Fibroblast of mammary gland (primary cell): ENCODE measurements around the gene TTLL13.
"Not testable (repeated sequence)": the region's sequence is repeated elsewhere in the genome, so short reads cannot be mapped to it uniquely, and the experiment has no call there.

Experiments used
- DNase-seq: peaks from one replicate; pipeline ENCODE4 v3.0.0-alpha.2; 2010; ENCODE audit warnings: low read depth
- H3K4me3 ChIP-seq: 2 replicates; pipeline ENCODE4 v1.5.1; 2011; ENCODE audit warnings: low read depth, mild to moderate bottlenecking, low read length, moderate library complexity; ENCODE audit not compliant: control insufficient read depth
- CTCF ChIP-seq: conservative IDR thresholded peaks from 2 replicates; pipeline ENCODE4 v1.5.1; 2011; ENCODE audit warnings: low read depth, low read length, inconsistent platforms; ENCODE audit not compliant: control insufficient read depth, insufficient read depth

Gene TTLL13

DNA sequence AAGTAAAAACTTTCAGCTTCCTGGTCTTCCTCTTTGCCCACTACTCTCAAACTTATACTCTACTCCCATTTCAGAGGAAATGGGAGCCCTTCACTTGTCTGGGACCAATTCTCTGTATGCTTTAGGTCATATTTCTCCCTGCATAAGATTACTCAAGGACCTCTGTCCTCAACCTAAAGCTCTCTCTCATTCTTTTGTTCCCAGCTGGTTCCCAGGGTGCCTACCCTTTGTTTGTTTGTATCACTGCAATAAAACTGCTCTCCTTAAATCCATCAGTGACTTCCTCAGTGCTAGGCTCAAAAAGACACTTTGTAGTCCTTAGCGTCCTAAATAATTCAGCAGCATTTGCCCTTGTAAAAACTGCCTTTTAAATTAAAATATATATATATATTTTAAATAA is 19.1 kb downstream of the TTLL13 start:
- TF ChIP-seq CTCF = no peak
- no peak overlapping the region for H3K4me3 ChIP-seq

GRCh38 chr15:90270502-90271150 is 21.3 kb downstream of the TTLL13 start:
- no peak overlapping the region for H3K4me3 ChIP-seq
- DNase-seq = no peak
- TF ChIP-seq CTCF = no peak

More for the DNA sequence above, 19.1 kb downstream of the TTLL13 start:
- no peak for DNase-seq

GRCh38 chr15:90271459-90272166 is 22.3 kb downstream of the TTLL13 start:
- H3K4me3 ChIP-seq = no peak overlapping the region
- TF ChIP-seq CTCF = no peak
- no peak for DNase-seq

GRCh38 chr15:90278467-90278866 is 29.1 kb downstream of the TTLL13 start:
- not testable (repeated sequence) for DNase-seq, H3K4me3 ChIP-seq

DNA sequence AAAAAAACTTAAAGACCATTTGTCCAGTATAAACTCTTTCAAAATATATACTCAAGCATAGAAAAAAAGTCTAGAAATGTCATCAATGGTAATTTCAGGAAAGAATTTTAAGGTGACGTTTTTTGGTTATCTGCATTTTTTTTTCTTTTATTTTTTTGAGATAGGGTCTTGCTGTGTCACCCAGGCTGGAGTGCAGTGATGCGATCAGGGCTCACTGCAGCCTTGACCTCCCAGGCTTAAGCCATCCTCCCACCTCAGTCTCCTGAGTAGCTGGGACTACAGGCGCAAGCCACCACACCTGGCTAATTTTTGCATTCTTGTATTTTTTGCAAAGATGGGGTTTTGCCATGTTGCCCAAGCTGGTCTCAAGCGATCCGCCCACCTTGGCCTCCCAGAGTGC is 31.4 kb downstream of the TTLL13 start:
- DNase-seq = not testable (repeated sequence)

DNA sequence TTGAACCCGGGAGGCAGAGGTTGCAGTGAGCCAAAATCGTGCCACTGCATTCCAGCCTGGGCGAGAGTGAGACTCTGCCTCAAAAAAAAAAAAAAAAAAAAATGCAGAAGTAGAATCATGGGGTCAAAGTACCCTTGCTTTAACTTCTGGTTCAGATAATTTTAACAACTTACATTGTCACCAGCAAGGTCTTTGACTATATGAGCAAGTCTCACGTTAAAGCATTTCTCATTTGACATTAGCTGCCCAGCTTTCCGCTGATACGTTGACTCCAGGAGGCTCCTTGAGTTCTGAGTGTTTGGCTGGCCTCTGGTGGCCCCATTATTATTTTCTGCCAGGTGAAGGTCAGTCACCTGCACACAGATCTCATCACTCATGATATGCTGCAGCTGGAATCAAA is 32.3 kb downstream of the TTLL13 start:
- not testable (repeated sequence) for H3K4me3 ChIP-seq, DNase-seq

More for the DNA sequence above, 31.4 kb downstream of the TTLL13 start:
- not testable (repeated sequence) for H3K4me3 ChIP-seq

DNA sequence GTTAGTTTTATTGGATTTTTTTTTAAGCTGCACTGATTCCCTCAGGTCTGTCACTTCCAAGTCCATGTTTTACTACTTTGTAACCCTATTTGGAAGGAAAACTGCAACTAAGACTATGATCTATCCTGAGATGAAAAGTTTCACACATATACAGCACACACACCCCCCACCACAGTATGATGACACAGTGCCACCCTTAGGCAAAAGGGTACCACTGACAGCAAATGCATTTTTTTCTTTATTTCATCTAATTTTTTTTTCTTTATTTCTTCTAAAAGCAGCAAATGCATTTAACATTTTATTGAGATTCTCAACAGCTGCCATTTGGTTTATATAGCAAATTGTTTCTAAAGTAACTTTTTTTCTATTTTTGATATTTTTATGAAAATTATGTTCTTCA is 37.3 kb downstream of the TTLL13 start:
- H3K4me3 ChIP-seq = no peak overlapping the region
- DNase-seq = peak; percentile 50
- peak; percentile 43 for TF ChIP-seq CTCF

DNA sequence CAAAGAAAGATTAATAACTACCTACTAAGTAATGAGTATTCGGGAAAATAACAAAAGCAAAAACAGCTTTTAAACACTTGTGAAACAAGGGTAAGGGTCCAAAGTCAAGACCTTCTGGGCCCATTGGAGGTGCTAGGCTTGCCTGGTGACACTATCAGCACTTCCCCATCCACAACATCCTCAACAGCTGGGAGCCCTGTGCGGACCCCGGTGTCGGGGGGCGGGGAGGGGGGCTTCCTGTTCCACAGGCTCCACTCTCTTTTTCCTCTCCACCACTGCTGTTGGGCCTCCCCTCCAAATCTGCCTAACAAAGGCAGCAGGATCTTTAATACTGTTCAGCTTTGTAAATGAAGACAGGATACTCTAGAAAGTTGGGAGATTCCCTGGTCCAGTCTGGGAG is 37.7 kb downstream of the TTLL13 start:
- TF ChIP-seq CTCF = no peak
- H3K4me3 ChIP-seq = no peak overlapping the region
- no peak for DNase-seq
